ENCODE data around the gene CD79B. TPM values are rescaled to one million over a fixed set of nuclear protein-coding genes. Genes with fewer than 3 reads are reported as not detected.

The CD79B gene
- polyA plus RNA-seq, 1 donor from 2014 or later: not detected

- Histone ChIP-seq H3K36me3 (ENCODE audit: insufficient read depth, low read length) (no peaks in the 10 kb centered on the region), H3K4me3 (ENCODE audit: low read length) (no peak overlapping the region), H3K9me3 (ENCODE audit: low read length) (no peaks in the 10 kb centered on the region), H3K79me2 (replicated peaks; ENCODE audit: insufficient read depth, low read length) (no peaks in the 10 kb centered on the region), H3K27me3 (ENCODE audit: insufficient read depth, low read depth, low read length) (no peaks in the 10 kb centered on the region), H3K27ac (ENCODE audit: low read length) (no peak overlapping the region), H2AFZ (ENCODE audit: low read depth, low read length) (no peak overlapping the region), H3K4me2 (ENCODE audit: low read length) (no peak overlapping the region), H3K9me2 (ENCODE audit: insufficient read depth, low read length) (no peaks in the 10 kb centered on the region), H3K9ac (ENCODE audit: low read length) (no peak overlapping the region), H4K20me1 (ENCODE audit: insufficient read depth) (no peaks in the 10 kb centered on the region), H3F3A (ENCODE audit: insufficient read depth, low read length, poor library complexity, severe bottlenecking) (no peaks in the 10 kb centered on the region)
- no peak for TF ChIP-seq TAF1 (IDR thresholded peaks at IDR 0.05; ENCODE audit: low read depth)
- no peak for TF ChIP-seq EZH2 (IDR thresholded peaks at IDR 0.05; ENCODE audit: borderline replicate concordance, insufficient read depth, low read length, poor library complexity, severe bottlenecking)
- TF ChIP-seq MXI1 (conservative IDR thresholded peaks at IDR 0.05; ENCODE audit: poor library complexity, severe bottlenecking): no peak
- TF ChIP-seq REST (IDR thresholded peaks at IDR 0.05; ENCODE audit: borderline replicate concordance): no peak
- TF ChIP-seq POLR2AphosphoS5 (IDR thresholded peaks at IDR 0.05): no peak
- TF ChIP-seq CTCF (IDR thresholded peaks at IDR 0.05; ENCODE audit: poor library complexity, severe bottlenecking): no peak
Measured at GRCh38 chr17:63932721-63933120, 590 bp upstream of the CD79B start.

- no peaks in the 10 kb centered on the region for H3K79me2 ChIP-seq (replicated peaks; ENCODE audit: insufficient read depth, low read length)
- no peak overlapping the region for H2AFZ ChIP-seq (ENCODE audit: low read depth, low read length)
- no peaks in the 10 kb centered on the region for H3F3A ChIP-seq (ENCODE audit: insufficient read depth, low read length, poor library complexity, severe bottlenecking)
- H3K9me3 ChIP-seq (ENCODE audit: low read length): no peaks in the 10 kb centered on the region
- no peak overlapping the region for H3K4me3 ChIP-seq (ENCODE audit: low read length)
- H3K27ac ChIP-seq (ENCODE audit: low read length): no peak overlapping the region
- H3K4me2 ChIP-seq (ENCODE audit: low read length): no peak overlapping the region
- TF ChIP-seq TAF1 (IDR thresholded peaks at IDR 0.05; ENCODE audit: low read depth): no peak
- TF ChIP-seq EP300 (conservative IDR thresholded peaks at IDR 0.05; ENCODE audit: poor library complexity, severe bottlenecking): no peak
- TF ChIP-seq RAD21 (conservative IDR thresholded peaks at IDR 0.05): no peak
- no peaks in the 10 kb centered on the region for H3K36me3 ChIP-seq (ENCODE audit: insufficient read depth, low read length)
- H3K9me2 ChIP-seq (ENCODE audit: insufficient read depth, low read length): no peaks in the 10 kb centered on the region
- H3K27me3 ChIP-seq (ENCODE audit: insufficient read depth, low read depth, low read length): no peaks in the 10 kb centered on the region
- H4K20me1 ChIP-seq (ENCODE audit: insufficient read depth): no peaks in the 10 kb centered on the region
- no peak overlapping the region for H3K9ac ChIP-seq (ENCODE audit: low read length)
Measured at GRCh38 chr17:63930951-63931575, 1.1 kb downstream of the CD79B start.

Measured in neural cell (in vitro differentiated cells).